Esophagus squamous epithelium (tissue), 4 donors: ENCODE results near the gene RFTN2.

Experiments
- POLR2A ChIP-seq, 4 donors: fragments of 450-650 bp; IDR thresholded peaks; one replicate each; pipeline ENCODE4 v1.6.1; 2017; ENCODE audit warnings: antibody characterized with exemption in 4 of 4, mild to moderate bottlenecking in 4 of 4, moderate library complexity in 3 of 4
- TF ChIP-seq, protein P1 (sequence below), 6 experiments: fragments of 450-650 bp in 4 of 6; fragments of 200-600 bp in 2 of 6; sonication (generic) in 2 of 6; IDR thresholded peaks; one replicate each; pipeline ENCODE4 v1.5.1; 2016 to 2019; ENCODE audit warnings: antibody characterized with exemption in 6 of 6, mild to moderate bottlenecking in 4 of 6, moderate library complexity in 4 of 6

DNA sequence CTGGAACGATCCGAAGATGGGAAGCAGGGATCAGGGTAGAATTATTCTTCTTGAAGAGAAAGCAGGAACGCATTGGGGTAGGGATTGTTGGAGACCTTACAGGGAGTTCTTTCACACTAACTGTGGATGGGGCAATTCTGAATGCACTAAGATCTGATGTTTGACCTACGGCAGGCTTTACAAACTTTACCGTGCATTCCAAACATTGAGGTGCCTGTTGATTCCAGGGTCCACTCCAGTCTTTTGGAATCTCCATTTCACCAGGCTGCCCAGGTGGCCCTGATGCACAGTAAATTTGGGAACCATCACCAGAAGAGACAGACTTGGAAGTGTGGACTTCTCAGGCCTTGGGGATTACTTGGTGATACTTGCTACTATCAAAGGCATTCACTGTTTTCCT, 76.9 kb downstream of the RFTN2 start:
- TF ChIP-seq, protein P1, sequence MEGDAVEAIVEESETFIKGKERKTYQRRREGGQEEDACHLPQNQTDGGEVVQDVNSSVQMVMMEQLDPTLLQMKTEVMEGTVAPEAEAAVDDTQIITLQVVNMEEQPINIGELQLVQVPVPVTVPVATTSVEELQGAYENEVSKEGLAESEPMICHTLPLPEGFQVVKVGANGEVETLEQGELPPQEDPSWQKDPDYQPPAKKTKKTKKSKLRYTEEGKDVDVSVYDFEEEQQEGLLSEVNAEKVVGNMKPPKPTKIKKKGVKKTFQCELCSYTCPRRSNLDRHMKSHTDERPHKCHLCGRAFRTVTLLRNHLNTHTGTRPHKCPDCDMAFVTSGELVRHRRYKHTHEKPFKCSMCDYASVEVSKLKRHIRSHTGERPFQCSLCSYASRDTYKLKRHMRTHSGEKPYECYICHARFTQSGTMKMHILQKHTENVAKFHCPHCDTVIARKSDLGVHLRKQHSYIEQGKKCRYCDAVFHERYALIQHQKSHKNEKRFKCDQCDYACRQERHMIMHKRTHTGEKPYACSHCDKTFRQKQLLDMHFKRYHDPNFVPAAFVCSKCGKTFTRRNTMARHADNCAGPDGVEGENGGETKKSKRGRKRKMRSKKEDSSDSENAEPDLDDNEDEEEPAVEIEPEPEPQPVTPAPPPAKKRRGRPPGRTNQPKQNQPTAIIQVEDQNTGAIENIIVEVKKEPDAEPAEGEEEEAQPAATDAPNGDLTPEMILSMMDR (IDR thresholded peaks at IDR 0.05), result no peak
- TF ChIP-seq POLR2A (IDR thresholded peaks at IDR 0.05), result no peak
